Measurements from ENCODE around the gene HDAC11. TPM values are rescaled to one million over a fixed set of nuclear protein-coding genes. Genes with fewer than 3 reads are reported as not detected.
A peak's percentile ranks its signal among the peaks of the same experiment; 100 is the strongest.

The HDAC11 gene
- total and polyA plus RNA-seq, 9 of the 15 experiments (the other 6 are each of a cell fraction or from before 2014, with no cell fraction given): 0.60 to 6.0 (median 4.5) TPM

DNA sequence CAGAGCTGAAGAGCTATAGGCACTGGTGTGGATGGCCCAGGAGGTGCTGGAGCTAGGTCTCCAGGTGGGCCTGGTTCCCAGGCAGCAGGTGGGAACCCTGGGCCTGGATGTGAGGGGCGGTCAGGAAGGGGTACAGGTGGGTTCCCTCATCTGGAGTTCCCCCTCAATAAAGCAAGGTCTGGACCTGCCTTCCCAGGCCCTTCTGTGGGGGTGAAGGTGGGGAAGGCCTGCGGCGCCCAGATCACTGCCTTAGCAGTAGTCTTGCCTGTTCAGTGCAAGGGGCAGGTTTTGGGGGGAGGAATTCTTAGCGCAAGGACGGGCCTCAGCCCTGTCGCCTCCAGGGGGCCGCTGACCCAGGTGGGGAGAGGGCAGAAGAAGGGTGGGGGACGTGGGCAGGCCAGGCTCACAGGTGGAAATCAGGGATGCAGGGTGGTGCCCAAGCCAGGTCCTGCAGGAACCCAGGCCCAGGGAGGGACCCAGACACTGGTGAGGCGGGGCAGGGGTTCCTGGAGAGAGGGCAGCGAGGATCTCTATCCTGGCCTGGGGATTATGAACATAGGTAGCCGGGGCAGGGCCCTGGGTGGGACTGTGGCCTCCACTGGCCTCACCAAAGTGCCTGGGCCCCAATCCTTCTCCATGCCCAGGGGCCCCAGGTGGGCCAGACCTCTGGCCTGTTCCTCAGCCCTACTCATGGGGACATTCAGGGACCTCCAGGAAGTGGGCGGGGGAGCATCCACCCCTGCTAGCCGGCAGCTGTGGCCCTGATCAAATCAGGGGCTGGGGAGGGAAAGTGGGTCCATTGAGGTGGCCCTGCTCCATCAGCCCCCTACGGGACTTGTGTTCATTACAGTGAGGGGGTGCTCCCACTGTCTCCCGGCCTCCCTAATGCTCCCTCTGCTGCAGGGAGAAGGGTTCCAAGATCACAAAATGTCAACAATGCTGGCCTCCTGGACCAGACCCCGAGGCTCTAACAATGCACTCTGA, 25.3 kb downstream of the HDAC11 start:
- H3K4me3 ChIP-seq: no peak overlapping the region
- in situ Hi-C loops (cut with MboI) (no loop called here), intact Hi-C loops (cut with micrococcal nuclease) (no loop called here)
- no peak for ATAC-seq
- peaks cover 0 to 7% of the 10 kb centered on the region in 2 experiments; a peak in 2 of 5 replicates for H3K27me3 ChIP-seq (ENCODE audit: control insufficient read depth in 2 of 2, insufficient read depth in 2 of 2, low read length in 2 of 2)
- no peak overlapping the region for H2AFZ ChIP-seq (ENCODE audit: low read depth, low read length)
- FAIRE-seq: no peak
- no peak overlapping the region for H3K27ac ChIP-seq (ENCODE audit: extremely low read depth, low read depth, low read length)
- WGBS (ENCODE audit: insufficient coverage, low coverage, missing lambda C conversion rate): 46% methylated on average over 16 of the region's 16 CpGs
- no peaks in the 10 kb centered on the region for H3K36me3 ChIP-seq (ENCODE audit: control insufficient read depth, insufficient read depth, low read length)
- H3K9me3 ChIP-seq (replicated peaks; ENCODE audit: control insufficient read depth, insufficient read depth, low read depth, low read length): no peaks in the 10 kb centered on the region
- no peaks in the 10 kb centered on the region for H3K9me1 ChIP-seq (ENCODE audit: control insufficient read depth, insufficient read depth, low read length)
- DNase-seq (ENCODE audit: extremely low read depth in 1 of 4, low spot score in 3 of 4): no peak
- no TSS peak for BruUV-seq (replicated peaks)
- ChIA-PET POLR2A (interaction anchor here (0.8 kb wide), 1 partner anchor 11 kb away, joined by 4 read pairs; no protein-coding TSS in a partner anchor), CTCF (ENCODE audit: low intra/inter-chr PET ratio) (no interaction called here)
- H4K20me1 ChIP-seq (replicated peaks; ENCODE audit: control insufficient read depth, insufficient read depth, low read length): peaks cover 4% of the 10 kb centered on the region
- peak overlapping the region in 1 of 2 experiments; percentile 63; a peak in 2 of 4 replicates for H3K9ac ChIP-seq (ENCODE audit: insufficient read depth in 1 of 2, low read depth in 2 of 2, low read length in 2 of 2)
- no peak for TF ChIP-seq RFX1 (IDR thresholded peaks at IDR 0.05)
- TF ChIP-seq EP300 (IDR thresholded peaks at IDR 0.05; ENCODE audit: low read length): no peak
- TF ChIP-seq, protein P1, sequence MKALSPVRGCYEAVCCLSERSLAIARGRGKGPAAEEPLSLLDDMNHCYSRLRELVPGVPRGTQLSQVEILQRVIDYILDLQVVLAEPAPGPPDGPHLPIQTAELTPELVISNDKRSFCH (CRISPR knock-in tag; IDR thresholded peaks at IDR 0.05): no peak
- TF ChIP-seq, protein P1 (tag; IDR thresholded peaks at IDR 0.05): no peak
- TF ChIP-seq TAL1 (IDR thresholded peaks at IDR 0.05): no peak
- no peak for TF ChIP-seq HEY1 (CRISPR knock-in tag; IDR thresholded peaks at IDR 0.05; ENCODE audit: borderline replicate concordance)
- no peak for TF ChIP-seq EWSR1 (IDR thresholded peaks at IDR 0.05; ENCODE audit: borderline replicate concordance, low read depth, partially characterized antibody)
- TF ChIP-seq KDM1A (IDR thresholded peaks at IDR 0.05): no peak
- no peak for TF ChIP-seq BDP1 (IDR thresholded peaks at IDR 0.05; ENCODE audit: insufficient read depth, insufficient read length)
- TF ChIP-seq SETDB1 (IDR thresholded peaks at IDR 0.05; ENCODE audit: low read length): no peak
- TF ChIP-seq KAT2B (IDR thresholded peaks at IDR 0.05; ENCODE audit: low read depth, low read length): no peak
- TF ChIP-seq NELFE (IDR thresholded peaks at IDR 0.05; ENCODE audit: insufficient read depth, insufficient read length): no peak
- TF ChIP-seq ZNF551 (CRISPR knock-in tag; IDR thresholded peaks at IDR 0.05): no peak
- TF ChIP-seq FOS (IDR thresholded peaks at IDR 0.05; ENCODE audit: extremely low read depth, insufficient read length): no peak
- no peaks in the 10 kb centered on the region for H3K79me2 ChIP-seq (ENCODE audit: control insufficient read depth, insufficient read depth, low read length)
- no peak overlapping the region for H3K4me2 ChIP-seq (ENCODE audit: insufficient read depth, low read length)
- H3K4me1 ChIP-seq (replicated peaks in 1 of 2; ENCODE audit: control insufficient read depth in 2 of 2, insufficient read depth in 2 of 2, low read length in 2 of 2): peaks cover 0 to 29% of the 10 kb centered on the region in 2 experiments; a peak in 2 of 5 replicates

Data from K562 (cell line).